Measurements from ENCODE around the gene USP6NL.

The USP6NL gene

GRCh38 chr10:11548065-11548767 lies 63.2 kb downstream of the USP6NL start:
- DNase-seq: no peak

GRCh38 chr10:11546581-11546980 lies 64.9 kb downstream of the USP6NL start:
- DNase-seq: no peak

- no peak for DNase-seq
Measured at GRCh38 chr10:11541296-11541695, 70.2 kb downstream of the USP6NL start.

GRCh38 chr10:11539191-11539868 lies 72.1 kb downstream of the USP6NL start:
- DNase-seq: no peak

GRCh38 chr10:11538834-11539190 lies 72.6 kb downstream of the USP6NL start:
- no peak for DNase-seq

GRCh38 chr10:11536228-11536627 lies 75.2 kb downstream of the USP6NL start:
- no peak for DNase-seq

- no peak for DNase-seq
Measured at GRCh38 chr10:11535346-11535959, 76.0 kb downstream of the USP6NL start.

GRCh38 chr10:11533328-11533781 lies 78.1 kb downstream of the USP6NL start:
- no peak for DNase-seq

- no peak for DNase-seq
Measured at GRCh38 chr10:11532306-11532705, 79.1 kb downstream of the USP6NL start.

- DNase-seq: no peak
Measured at GRCh38 chr10:11530806-11531205, 80.6 kb downstream of the USP6NL start.

- no peak for DNase-seq
Measured at GRCh38 chr10:11529276-11529903, 82.1 kb downstream of the USP6NL start.

GRCh38 chr10:11528286-11528685 lies 83.2 kb downstream of the USP6NL start:
- no peak for DNase-seq

- no peak for DNase-seq
Measured at GRCh38 chr10:11527691-11528255, 83.7 kb downstream of the USP6NL start.

- no peak for DNase-seq
Measured at GRCh38 chr10:11527068-11527467, 84.4 kb downstream of the USP6NL start.

GRCh38 chr10:11525503-11525902 lies 85.9 kb downstream of the USP6NL start:
- DNase-seq: no peak

- no peak for DNase-seq
Measured at GRCh38 chr10:11522821-11523245, 88.6 kb downstream of the USP6NL start.

- DNase-seq: no peak
Measured at GRCh38 chr10:11521860-11522259, 89.6 kb downstream of the USP6NL start.

GRCh38 chr10:11520892-11521291 lies 90.6 kb downstream of the USP6NL start:
- DNase-seq: no peak

- DNase-seq: no peak
Measured at GRCh38 chr10:11517150-11517549, 94.3 kb downstream of the USP6NL start.

GRCh38 chr10:11516431-11516746 lies 95.1 kb downstream of the USP6NL start:
- DNase-seq: no peak

- DNase-seq: peak; percentile 18
Measured at GRCh38 chr10:11515596-11516430, 95.6 kb downstream of the USP6NL start.

- DNase-seq: no peak
Measured at GRCh38 chr10:11513727-11514126, 97.7 kb downstream of the USP6NL start.

GRCh38 chr10:11512596-11512995 lies 98.9 kb downstream of the USP6NL start:
- no peak for DNase-seq

Data from amniotic stem cell (primary cell).